Upper lobe of right lung (tissue), 1 donor: Measurements from ENCODE around the gene SLC2A2. TPM values are rescaled to one million over a fixed set of nuclear protein-coding genes. Genes with fewer than 3 reads are reported as not detected.

Source experiments
- ATAC-seq: fragments of 200-7000 bp; cut with Tn5 transposase; one replicate; pipeline ENCODE4 v1.9.1; 2020; ENCODE audit warnings: mild to moderate bottlenecking, moderate library complexity
- DNase-seq: peaks from one replicate; pipeline ENCODE4 v3.0.0-alpha.2; 2020
- H3K27ac ChIP-seq: fragments of 200-600 bp; one replicate; pipeline ENCODE4 v1.8.0; 2022
- H3K27me3 ChIP-seq: fragments of 200-600 bp; one replicate; pipeline ENCODE4 v1.8.0; 2022; ENCODE audit warnings: mild to moderate bottlenecking
- H3K36me3 ChIP-seq: fragments of 200-600 bp; one replicate; pipeline ENCODE4 v1.8.0; 2022
- H3K4me1 ChIP-seq: fragments of 200-600 bp; one replicate; pipeline ENCODE4 v1.8.0; 2022
- H3K4me3 ChIP-seq: fragments of 200-600 bp; one replicate; pipeline ENCODE4 v1.8.0; 2022; ENCODE audit warnings: mild to moderate bottlenecking
- H3K9me3 ChIP-seq: fragments of 200-600 bp; one replicate; pipeline ENCODE4 v1.8.0; 2022
- intact Hi-C: fragments of 100-400 bp; cut with DNase I; formaldehyde crosslinking; loops from one replicate; pipeline ENCODE4 v1.11.0; 2022
- total RNA-seq: library from RNA; stranded (reverse); fragmentation: NEBNext Ultra II Directional; extraction: Animal tissue kit (Norgen Biotek cat#: 25700); gene quantifications from one replicate; pipeline ENCODE4 v1.2.1, GENCODE V29; 2021
- TF ChIP-seq, protein P1 (sequence below): fragments of 200-600 bp; IDR thresholded peaks from one replicate; pipeline ENCODE4 v1.8.0; 2022; ENCODE audit warnings: antibody characterized with exemption
- donor health status: DM: no; HTN: yes; CAD: no; lungs with severe emphysema.

SLC2A2 gene
- total RNA-seq, 1 donor from 2014 or later = not detected

DNA sequence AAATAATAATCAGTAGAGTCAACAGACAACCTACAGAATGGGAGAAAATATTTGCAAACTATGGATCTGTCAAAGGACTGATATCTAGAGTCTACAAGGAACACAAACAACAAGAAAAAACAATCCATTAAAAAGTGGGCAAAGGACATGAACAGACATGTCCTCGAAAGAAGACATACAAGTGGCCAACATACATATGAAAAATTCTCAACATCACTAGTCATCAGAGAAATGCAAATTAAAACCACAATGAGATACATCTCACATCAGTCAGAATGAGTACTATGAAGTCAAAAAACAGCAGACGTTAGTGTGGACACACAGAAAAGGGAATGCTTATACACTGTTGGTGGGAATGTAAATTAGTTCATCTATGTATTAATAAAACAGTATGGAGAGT lies 33.7 kb downstream of the SLC2A2 start:
- H3K4me3 ChIP-seq = no peak overlapping the region
- DNase-seq (no peak), ATAC-seq (no peak)
- no peaks in the 10 kb centered on the region for H3K4me1 ChIP-seq
- H3K36me3 ChIP-seq = no peaks in the 10 kb centered on the region
- no peaks in the 10 kb centered on the region for H3K27me3 ChIP-seq
- TF ChIP-seq, protein P1, sequence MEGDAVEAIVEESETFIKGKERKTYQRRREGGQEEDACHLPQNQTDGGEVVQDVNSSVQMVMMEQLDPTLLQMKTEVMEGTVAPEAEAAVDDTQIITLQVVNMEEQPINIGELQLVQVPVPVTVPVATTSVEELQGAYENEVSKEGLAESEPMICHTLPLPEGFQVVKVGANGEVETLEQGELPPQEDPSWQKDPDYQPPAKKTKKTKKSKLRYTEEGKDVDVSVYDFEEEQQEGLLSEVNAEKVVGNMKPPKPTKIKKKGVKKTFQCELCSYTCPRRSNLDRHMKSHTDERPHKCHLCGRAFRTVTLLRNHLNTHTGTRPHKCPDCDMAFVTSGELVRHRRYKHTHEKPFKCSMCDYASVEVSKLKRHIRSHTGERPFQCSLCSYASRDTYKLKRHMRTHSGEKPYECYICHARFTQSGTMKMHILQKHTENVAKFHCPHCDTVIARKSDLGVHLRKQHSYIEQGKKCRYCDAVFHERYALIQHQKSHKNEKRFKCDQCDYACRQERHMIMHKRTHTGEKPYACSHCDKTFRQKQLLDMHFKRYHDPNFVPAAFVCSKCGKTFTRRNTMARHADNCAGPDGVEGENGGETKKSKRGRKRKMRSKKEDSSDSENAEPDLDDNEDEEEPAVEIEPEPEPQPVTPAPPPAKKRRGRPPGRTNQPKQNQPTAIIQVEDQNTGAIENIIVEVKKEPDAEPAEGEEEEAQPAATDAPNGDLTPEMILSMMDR = no peak
- H3K9me3 ChIP-seq = no peaks in the 10 kb centered on the region
- intact Hi-C loops = no loop called here
- no peak overlapping the region for H3K27ac ChIP-seq

GRCh38 chr3:170991664-170992063 lies 34.9 kb downstream of the SLC2A2 start:
- ATAC-seq = no peak
- Histone ChIP-seq H3K27me3 (no peaks in the 10 kb centered on the region), H3K4me3 (no peak overlapping the region), H3K27ac (no peak overlapping the region), H3K4me1 (no peaks in the 10 kb centered on the region), H3K36me3 (no peaks in the 10 kb centered on the region), H3K9me3 (no peaks in the 10 kb centered on the region)
- TF ChIP-seq, protein P1 = no peak
- DNase-seq = no peak
- intact Hi-C loops = no loop called here

DNA sequence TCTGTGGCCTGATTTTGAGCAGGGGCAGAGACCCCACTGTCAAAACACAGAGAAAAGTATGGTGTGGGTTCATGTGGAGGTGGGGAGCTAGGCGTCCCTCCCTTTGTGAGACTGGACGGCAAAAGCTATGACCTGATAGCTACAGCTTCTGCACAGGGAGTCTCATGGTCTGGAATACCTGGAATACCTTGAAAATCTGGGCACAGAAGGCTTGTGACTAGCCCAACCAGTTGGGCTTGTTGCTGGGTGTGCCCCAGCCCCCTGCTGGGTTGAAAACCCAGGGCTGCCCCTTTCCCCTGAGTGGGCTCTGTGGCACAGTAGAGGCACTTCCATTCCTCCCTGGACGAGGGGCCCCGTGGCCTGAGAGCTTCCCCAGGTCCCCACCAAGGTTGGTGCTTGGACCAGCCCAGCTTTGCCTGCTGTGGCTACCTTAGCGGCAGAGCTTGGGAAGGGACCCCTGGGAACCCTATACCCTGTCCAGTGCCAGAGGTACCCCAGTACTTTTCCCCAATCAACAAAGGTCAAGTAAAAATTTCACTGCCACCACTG lies 37.3 kb downstream of the SLC2A2 start:
- H3K27me3 ChIP-seq = no peaks in the 10 kb centered on the region
- DNase-seq (no peak), ATAC-seq (no peak)
- TF ChIP-seq, protein P1 = no peak
- H3K4me3 ChIP-seq = no peak overlapping the region
- H3K27ac ChIP-seq = no peak overlapping the region
- no peaks in the 10 kb centered on the region for H3K36me3 ChIP-seq
- intact Hi-C loops = no loop called here
- H3K9me3 ChIP-seq = no peaks in the 10 kb centered on the region
- H3K4me1 ChIP-seq = no peaks in the 10 kb centered on the region

- intact Hi-C loops = no loop called here
These were observed 38.1 kb downstream of the SLC2A2 start for GRCh38 chr3:170988378-170988777.

GRCh38 chr3:170985304-170985703 lies 41.2 kb downstream of the SLC2A2 start:
- TF ChIP-seq, protein P1 = no peak
- Histone ChIP-seq H3K27ac (no peak overlapping the region), H3K9me3 (no peaks in the 10 kb centered on the region), H3K4me1 (no peaks in the 10 kb centered on the region), H3K36me3 (no peaks in the 10 kb centered on the region), H3K4me3 (no peak overlapping the region), H3K27me3 (no peaks in the 10 kb centered on the region)
- no peak for DNase-seq
- no peak for ATAC-seq
- intact Hi-C loops = no loop called here

More at GRCh38 chr3:170988378-170988777, 38.1 kb downstream of the SLC2A2 start:
- no peaks in the 10 kb centered on the region for H3K9me3 ChIP-seq
- TF ChIP-seq, protein P1 = no peak
- no peak overlapping the region for H3K4me3 ChIP-seq
- DNase-seq (no peak), ATAC-seq (no peak)
- H3K36me3 ChIP-seq = no peaks in the 10 kb centered on the region
- no peaks in the 10 kb centered on the region for H3K4me1 ChIP-seq
- H3K27me3 ChIP-seq = no peaks in the 10 kb centered on the region
- no peak overlapping the region for H3K27ac ChIP-seq

- no peak overlapping the region for H3K4me3 ChIP-seq
- intact Hi-C loops = no loop called here
- H3K4me1 ChIP-seq = no peaks in the 10 kb centered on the region
- DNase-seq = no peak
- ATAC-seq = no peak
- H3K9me3 ChIP-seq = no peaks in the 10 kb centered on the region
- TF ChIP-seq, protein P1 = no peak
- no peak overlapping the region for H3K27ac ChIP-seq
- no peaks in the 10 kb centered on the region for H3K27me3 ChIP-seq
- no peaks in the 10 kb centered on the region for H3K36me3 ChIP-seq
These were observed 43.8 kb downstream of the SLC2A2 start for GRCh38 chr3:170982733-170983132.
